ENCODE measurements around the gene BEAN1.

DNA sequence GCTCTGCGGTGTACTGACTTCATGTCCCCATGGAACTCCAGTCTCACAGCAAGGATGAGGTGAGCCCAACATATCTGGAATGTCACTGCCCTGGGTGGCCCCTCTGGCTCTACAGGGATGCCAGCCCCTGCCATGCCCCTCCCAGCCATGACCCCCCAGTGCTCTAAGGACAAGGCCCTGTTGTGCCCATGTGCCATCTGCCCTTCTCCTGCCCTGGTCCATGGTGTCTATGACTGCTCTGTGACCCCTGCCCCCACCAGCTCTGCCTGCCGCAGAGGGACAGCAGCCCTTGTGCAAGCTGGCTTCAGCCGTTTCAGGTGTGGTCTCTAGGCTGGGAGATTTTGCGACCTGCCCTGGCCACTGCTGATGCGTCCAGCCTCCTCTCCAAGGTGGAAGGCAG is 82.5 kb downstream of the BEAN1 start:
- no peak for TF ChIP-seq MYC (IDR thresholded peaks at IDR 0.05; ENCODE audit: low read depth, low read length)
- no peak for TF ChIP-seq CTCF (IDR thresholded peaks at IDR 0.05; ENCODE audit: low read depth, low read length)

Measured in NB4 (cell line).